ENCODE results near the gene CPA3.

DNA sequence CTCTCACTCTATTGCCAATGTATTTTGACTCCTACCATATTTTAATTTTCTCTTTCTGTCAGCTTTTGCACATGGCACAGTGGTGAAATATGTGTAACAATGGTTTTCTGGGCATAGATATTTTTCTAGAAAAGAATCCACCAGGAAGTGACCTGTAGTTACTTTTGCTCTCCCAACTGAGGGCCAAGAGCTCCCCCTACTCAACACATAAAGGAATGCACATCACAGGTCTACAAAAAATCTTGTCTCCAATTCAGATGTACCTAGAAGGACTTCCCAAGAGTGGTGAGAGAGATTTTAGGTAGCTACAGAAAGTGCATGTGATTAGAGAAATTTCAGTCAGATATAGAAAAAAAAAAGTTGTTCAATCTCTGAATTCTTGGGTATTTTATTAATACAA, 15.6 kb downstream of the CPA3 start:
- TF ChIP-seq, protein P1, sequence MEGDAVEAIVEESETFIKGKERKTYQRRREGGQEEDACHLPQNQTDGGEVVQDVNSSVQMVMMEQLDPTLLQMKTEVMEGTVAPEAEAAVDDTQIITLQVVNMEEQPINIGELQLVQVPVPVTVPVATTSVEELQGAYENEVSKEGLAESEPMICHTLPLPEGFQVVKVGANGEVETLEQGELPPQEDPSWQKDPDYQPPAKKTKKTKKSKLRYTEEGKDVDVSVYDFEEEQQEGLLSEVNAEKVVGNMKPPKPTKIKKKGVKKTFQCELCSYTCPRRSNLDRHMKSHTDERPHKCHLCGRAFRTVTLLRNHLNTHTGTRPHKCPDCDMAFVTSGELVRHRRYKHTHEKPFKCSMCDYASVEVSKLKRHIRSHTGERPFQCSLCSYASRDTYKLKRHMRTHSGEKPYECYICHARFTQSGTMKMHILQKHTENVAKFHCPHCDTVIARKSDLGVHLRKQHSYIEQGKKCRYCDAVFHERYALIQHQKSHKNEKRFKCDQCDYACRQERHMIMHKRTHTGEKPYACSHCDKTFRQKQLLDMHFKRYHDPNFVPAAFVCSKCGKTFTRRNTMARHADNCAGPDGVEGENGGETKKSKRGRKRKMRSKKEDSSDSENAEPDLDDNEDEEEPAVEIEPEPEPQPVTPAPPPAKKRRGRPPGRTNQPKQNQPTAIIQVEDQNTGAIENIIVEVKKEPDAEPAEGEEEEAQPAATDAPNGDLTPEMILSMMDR (CRISPR knock-in tag; IDR thresholded peaks at IDR 0.05): peak; percentile 48
- no peak for TF ChIP-seq KDM4B (CRISPR knock-in tag; IDR thresholded peaks at IDR 0.05)
- TF ChIP-seq ZFP36 (IDR thresholded peaks at IDR 0.05; ENCODE audit: borderline replicate concordance, low read depth, low read length, partially characterized antibody): no peak
- no peak for TF ChIP-seq POLR2A (IDR thresholded peaks at IDR 0.05; ENCODE audit: insufficient read depth in 1 of 2, low read depth in 2 of 2, low read length in 2 of 2)
- no peak for TF ChIP-seq ZNF460 (CRISPR knock-in tag; IDR thresholded peaks at IDR 0.05; ENCODE audit: borderline replicate concordance)

Data from HepG2 (cell line).